HG02884 (cell line): Measurements from ENCODE around the gene CRACR2A.

Experiments used
- ATAC-seq: cut with Tn5 transposase; IDR thresholded peaks from one replicate; pipeline ENCODE4 v1.9.1; 2021; ENCODE audit warnings: mild to moderate bottlenecking, moderate library complexity; ENCODE audit not compliant: unreplicated experiment

Gene CRACR2A

GRCh38 chr12:3727354-3727753, 25.6 kb downstream of the CRACR2A start:
- no peak for ATAC-seq

DNA sequence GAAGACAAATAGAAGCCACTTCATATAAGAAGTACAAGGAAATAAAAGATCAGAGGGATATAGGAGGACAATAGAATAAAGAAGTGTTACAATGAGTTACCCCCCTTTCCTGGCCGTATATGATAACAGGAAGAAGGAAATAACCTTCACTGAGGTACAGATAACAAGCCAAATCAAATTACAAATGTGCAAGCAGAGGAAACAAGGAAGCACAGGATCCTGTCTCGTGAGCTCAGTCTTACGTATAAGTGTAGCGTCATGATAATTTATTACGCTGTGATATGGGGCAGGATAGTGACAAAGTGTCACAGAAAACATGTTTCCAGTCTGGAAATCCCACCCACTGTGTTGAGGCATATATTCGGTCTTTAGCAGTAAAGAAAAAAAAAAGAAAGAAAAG, 26.5 kb downstream of the CRACR2A start:
- no peak for ATAC-seq

GRCh38 chr12:3725388-3726115, 27.4 kb downstream of the CRACR2A start:
- no peak for ATAC-seq

DNA sequence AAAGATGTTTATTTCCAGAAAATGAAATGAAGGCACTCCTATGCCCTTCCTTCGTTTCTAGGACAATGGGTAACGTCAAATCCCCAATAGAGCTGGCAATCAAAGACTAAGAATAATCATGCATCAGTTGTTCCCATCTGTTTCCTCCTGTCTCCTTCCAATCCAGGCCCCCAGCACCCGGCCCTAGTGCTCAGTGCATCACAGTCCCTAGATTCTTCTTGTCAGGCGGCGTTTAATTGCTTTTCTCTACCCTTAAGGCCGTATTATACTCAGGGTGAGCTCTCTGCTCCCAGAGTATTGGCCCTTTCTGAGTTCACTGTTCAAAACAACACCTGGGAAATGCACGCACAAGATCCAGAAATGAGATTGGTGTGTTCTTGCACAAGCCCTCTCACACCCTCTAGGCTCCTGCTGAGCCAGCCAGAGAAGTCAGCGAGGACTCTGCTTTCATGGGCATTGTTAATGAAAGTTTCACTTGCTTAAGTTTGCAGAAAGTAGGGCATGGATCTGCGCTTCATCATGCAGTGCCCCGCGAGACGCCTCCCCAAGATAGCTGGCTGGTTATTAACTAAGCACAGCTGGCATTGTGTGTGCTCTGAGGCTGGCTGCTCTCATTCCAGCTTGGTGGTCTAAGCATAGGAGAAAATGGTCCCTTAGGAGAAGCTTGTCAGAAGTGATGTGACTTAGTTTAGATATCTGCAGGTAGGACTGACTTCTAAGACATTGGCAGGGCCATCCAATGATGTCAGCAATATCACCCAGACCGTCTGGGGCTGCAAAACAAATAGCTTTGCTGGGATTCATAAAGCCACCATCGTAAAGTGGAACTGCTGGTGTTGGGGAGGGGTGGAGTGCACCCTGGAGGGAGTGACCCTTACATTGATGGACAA, 28.7 kb downstream of the CRACR2A start:
- no peak for ATAC-seq

DNA sequence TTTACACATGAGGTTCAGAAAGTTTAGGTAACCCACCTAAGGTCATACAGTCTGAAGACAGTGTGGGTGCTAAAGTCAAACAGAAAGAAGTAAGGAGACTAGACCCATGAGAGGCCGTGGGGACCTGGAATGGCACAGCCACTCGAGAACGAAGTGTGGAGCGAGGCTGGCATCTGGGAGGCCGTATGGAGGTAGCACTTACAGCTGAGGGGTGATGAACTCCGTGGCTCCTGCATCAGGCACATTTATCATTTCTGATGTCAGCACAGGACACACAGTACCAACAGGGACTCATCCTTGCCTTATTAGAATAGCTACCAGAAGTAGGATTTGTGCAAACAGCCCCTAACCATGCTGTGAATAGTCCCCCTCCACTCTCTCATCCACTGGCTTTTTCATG, 30.5 kb downstream of the CRACR2A start:
- ATAC-seq: no peak

DNA sequence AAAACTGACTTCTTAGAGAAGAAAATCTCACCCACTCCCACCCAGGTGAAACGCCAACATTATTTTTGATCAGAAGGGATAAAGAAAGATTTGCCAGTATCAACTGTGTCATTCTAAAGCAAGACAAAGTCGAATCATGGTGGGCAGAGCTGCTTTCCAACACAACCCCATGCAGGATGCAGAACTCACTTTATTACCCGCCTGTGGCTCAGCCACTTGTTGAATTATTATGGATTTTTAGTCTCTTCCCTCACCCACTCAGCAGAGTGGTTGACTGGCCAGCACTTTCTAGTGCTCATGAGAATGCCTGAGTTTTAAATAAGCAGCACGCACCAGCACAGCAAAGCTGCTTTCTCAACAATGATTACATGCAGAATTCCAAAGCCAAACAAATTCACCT, 32.1 kb downstream of the CRACR2A start:
- ATAC-seq: no peak

DNA sequence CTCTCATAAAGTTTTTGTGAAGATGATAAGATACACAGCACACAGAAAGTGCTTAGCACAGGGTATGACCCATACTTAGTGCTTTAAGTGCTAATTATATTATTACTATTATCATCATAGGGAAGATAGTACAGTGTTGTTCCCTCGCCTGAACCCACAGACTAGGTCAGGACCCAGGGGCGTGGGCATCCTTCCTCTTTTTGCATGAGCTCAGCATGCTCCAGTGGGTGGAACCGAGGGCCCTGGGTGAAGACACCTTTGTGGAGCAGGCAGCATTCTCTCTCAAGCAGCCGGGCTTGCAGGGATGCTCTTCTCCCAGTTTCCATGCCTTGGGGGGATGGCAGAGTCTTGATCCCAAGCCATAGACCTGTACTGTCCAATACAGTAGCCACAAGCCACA, 34.8 kb downstream of the CRACR2A start:
- ATAC-seq: no peak

DNA sequence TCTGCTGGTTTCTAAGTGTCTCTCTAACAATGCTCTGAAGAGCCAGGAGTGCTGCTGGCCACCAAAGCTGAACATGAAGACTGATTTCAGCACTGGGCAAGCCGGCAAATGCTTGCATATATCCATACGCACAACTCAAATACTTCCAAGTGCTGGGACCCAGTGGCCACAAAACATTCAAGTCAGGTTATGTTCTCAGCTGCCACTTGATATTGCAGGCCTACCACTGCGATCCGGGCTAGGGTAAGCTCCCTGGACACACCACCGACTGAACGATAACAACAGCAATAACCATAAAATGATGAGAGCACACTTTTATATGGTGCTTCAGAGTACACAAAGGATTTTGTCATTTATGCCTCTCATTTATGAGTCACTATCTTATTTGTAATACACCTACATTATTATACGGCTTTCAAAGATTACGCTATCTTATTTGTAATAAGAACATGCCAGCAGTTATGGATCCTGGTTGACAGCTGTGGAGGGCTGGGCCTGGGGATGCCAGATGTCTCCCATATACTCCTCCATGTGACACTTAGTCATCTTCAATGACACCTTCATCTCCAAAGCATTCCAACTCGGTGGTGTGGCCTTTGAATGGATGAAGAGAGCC, 35.5 kb downstream of the CRACR2A start:
- no peak for ATAC-seq

DNA sequence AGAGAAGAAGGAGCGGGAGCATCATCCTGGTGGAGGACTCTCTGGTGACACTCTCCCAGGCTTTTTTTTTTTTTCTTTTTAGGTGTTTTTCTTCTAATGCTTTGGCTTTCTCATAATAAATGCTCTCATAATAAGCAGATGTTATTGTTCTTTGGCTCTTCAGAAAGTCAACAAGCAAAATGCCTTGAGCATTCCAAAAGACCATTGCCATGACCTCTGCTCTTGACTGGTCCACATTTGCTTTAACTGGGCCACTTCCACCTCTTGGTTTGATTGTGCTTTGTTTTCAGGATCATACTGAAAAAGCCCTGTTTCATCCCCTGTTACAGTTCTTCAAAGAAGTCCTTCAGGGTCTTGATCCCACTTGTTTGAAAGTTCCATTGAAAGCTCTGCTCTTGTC, 36.9 kb downstream of the CRACR2A start:
- ATAC-seq: no peak

- ATAC-seq: no peak
Observed at GRCh38 chr12:3713947-3714346, 39.0 kb downstream of the CRACR2A start.

DNA sequence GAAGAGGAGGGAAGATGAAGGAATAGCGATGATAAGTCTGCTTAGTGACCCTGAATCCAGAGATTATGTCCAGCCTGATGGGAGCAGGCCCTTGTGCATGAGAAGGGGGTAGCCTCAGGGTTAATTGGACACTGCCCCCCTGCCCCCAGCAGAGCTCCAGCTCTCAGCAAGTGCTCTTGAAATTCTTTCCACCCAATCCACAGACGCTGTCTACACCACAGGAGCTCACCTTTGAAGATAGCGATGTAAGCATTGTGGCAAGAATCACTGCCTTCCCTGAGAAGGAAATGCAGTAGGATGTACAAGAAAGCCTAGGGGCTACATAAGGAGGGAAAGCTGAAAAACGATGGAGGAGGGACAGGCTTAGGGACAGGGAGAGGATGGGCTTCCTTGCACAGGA, 39.4 kb downstream of the CRACR2A start:
- ATAC-seq: no peak

GRCh38 chr12:3712209-3712992, 40.5 kb downstream of the CRACR2A start:
- ATAC-seq: no peak

DNA sequence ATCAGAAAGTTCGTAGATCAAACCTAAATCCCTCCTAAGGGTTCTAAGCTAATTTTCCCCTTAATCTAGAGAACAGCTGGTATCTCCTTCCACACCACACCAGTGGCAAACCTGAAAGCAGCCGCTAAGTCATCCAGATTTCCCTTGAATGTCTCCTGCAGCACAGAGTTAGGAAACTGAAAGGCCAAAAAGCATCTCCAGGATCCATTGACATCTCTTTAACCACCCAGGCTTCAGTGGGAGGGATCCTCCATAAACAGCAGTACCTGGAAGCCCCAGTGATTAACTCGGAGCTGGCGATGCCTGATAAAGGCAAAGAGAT, 47.6 kb downstream of the CRACR2A start:
- no peak for ATAC-seq

GRCh38 chr12:3704512-3705353, 48.2 kb downstream of the CRACR2A start:
- no peak for ATAC-seq

DNA sequence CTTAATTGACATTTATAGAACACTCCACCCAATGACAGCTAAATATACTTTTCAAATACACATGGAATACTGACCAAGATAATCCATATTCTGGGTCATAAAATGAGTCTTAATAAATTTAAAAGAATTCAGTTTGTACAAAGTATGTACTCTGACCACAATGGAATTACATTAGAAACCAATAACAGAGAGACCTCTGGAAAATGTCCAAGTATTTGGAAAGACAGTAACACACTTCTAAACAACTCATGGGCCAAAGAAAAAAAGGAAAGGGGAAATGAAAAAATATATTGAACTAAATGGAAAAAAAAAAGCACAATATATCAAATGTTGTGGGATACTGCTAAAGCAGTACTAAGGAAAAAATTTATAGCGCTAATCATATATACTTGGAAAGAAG, 52.0 kb downstream of the CRACR2A start:
- no peak for ATAC-seq

DNA sequence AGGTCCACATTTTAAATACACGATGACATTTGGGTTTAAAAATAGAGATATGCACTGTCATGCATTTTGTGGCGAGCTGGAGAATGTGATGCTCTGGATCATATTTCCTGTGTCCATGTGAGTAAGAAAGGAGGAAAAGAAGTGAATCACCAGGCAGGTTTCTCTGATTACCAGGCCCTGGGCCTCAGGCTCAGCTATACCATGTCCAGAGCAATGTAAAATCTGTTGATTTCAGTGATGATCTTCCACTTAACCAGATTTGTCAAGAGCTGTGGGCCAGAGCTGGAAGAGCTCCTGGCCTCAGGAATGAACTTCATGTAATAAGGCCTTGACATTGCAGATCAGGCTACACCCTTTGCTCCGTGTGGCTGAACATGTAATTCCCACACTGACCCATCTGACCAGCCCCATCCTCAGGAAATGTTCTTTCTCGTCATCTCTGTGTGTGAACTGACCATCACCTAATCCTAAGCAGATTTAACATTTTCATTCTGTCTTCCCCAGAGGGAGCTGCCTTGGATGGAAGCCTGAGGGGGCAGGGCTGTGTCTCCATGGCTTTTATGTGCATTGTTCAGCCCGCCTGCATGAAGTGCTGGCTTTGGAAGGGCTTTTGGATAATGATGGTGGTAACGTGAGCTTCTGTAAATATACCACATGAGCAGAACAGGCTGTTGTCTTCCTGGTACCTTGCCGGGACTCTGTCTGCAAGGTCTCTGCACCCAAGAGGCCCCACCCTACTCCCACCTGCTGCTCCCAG, 54.5 kb downstream of the CRACR2A start:
- ATAC-seq: no peak

DNA sequence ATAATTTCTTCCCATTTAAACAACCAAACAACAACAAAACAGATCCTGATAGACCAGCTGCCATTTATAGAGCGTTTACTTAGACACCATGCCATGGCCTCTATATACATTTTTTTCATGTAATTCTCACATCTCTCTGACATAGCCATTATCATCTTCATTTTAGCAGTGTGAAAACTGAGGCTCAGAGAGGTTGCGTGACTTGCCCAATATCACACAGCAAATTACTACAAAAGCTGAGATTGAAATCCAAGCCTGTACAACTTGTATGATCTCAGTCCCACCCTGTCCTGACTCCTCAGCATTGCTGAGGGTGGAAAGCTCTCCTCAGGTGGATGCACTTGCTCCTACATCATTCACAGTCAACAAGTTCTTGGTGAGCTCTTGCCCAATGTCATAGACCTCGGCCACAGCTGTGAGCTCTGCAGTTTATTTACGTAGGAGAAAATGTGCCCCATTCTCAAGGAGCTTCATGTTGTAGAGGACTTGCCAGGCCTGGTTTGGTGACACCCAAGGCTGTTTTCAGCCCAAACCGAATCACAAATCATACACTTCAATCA, 55.5 kb downstream of the CRACR2A start:
- ATAC-seq: no peak

- ATAC-seq: no peak
Observed at GRCh38 chr12:3694673-3695072, 58.2 kb downstream of the CRACR2A start.

DNA sequence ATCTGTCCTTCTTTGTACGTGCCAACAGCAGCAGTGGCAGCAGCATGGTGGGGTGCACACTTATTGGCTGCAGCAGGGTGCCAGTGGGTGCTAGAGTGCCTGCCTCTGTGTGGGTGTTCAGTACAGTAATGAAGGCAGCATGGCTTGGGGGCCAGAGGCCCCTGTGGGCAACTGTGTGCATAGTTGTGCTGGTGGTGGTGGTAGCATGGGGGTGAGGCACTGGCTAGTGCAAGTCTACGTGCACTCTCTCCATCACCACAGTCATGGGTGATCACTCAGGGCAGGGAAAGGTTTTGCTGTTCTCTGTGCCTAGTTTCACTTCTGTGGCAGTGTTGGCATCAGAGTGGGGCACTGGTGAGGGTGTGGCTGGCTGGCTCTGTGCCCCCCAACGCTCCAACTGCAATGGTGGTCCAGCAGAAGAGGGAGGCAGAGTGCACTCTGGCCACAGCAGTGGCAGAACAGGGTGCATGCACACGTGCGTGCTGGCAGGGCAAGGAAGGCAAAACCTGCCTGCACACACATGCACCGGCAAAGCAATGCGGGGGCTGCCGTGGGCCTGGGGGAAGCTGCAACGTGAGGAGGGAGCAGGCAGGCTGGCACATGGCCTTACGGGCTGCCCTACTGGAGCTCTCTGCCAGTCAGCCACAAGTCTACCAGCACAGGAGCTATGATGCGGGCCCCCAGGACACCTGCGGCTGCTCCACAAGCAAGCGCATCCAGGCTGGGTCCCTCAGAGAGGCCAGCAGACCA, 60.1 kb downstream of the CRACR2A start:
- no peak for ATAC-seq
